Cerebellar cortex (tissue), 1 donor: ENCODE results near the gene TOMM20.
"Not testable (repeated sequence)": the region's sequence is repeated elsewhere in the genome, so short reads cannot be mapped to it uniquely, and the experiment has no call there.

ENCODE experiments used
- DNase-seq: peaks from one replicate; pipeline ENCODE4 v3.0.0-alpha.2; 2015; ENCODE audit warnings: low spot score

TOMM20 gene

GRCh38 chr1:235078480-235079381, 49.9 kb downstream of the TOMM20 start:
- no peak for DNase-seq

GRCh38 chr1:235077571-235078479, 50.8 kb downstream of the TOMM20 start:
- no peak for DNase-seq

GRCh38 chr1:235077163-235077540, 51.5 kb downstream of the TOMM20 start:
- DNase-seq: no peak

GRCh38 chr1:235076504-235077162, 52.0 kb downstream of the TOMM20 start:
- DNase-seq: no peak

GRCh38 chr1:235075777-235076308, 52.8 kb downstream of the TOMM20 start:
- no peak for DNase-seq

GRCh38 chr1:235075048-235075776, 53.4 kb downstream of the TOMM20 start:
- DNase-seq: peak; percentile 95

GRCh38 chr1:235074523-235075047, 54.1 kb downstream of the TOMM20 start:
- no peak for DNase-seq

- peak; percentile 58 for DNase-seq
Measured at GRCh38 chr1:235073968-235074522, 54.6 kb downstream of the TOMM20 start.

GRCh38 chr1:235073331-235073967, 55.2 kb downstream of the TOMM20 start:
- no peak for DNase-seq

- not testable (repeated sequence) for DNase-seq
Measured at GRCh38 chr1:235072577-235072976, 56.1 kb downstream of the TOMM20 start.

GRCh38 chr1:235072096-235072495, 56.5 kb downstream of the TOMM20 start:
- DNase-seq: no peak

- DNase-seq: no peak
Measured at GRCh38 chr1:235070819-235071218, 57.8 kb downstream of the TOMM20 start.

GRCh38 chr1:235069577-235070563, 58.8 kb downstream of the TOMM20 start:
- no peak for DNase-seq

- DNase-seq: no peak
Measured at GRCh38 chr1:235069176-235069575, 59.5 kb downstream of the TOMM20 start.

- DNase-seq: no peak
Measured at GRCh38 chr1:235068158-235069121, 60.2 kb downstream of the TOMM20 start.

- DNase-seq: no peak
Measured at GRCh38 chr1:235067396-235068157, 61.1 kb downstream of the TOMM20 start.
